ENCODE measurements around the gene HOXC11.

HOXC11 gene

DNA sequence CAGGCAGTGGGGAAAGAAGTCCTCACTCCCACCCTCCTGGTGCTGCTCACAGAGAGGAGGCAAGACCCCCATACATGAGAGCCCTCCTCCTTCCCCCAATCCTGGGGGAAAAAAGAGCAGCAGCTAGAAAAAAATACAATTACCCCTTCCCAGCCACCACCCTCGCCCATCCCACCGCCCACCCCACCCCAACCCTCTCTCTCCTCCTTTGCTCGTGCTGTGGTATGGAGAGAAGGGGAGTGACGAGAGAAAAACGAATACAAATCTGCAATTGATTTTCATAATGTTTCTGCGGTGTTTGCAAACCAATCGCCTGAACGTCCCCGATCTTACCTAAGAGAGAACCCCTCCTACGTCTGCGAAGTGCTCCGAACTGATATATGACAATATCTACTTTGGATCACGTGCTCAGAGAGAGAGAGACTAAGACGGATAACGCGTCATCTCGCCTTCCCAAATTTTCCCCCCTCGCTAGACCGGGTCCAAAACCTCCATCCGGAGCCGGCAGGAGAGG lies at the start of gene HOXC11:
Gene HOXC11, plus strand, starts transcription at position 405 of the 514 bp plus-strand sequence. CDS start 116 bp downstream, outside the sequence.
- no peak for ATAC-seq
- peak within 1 kb of the TSS; percentile 53 for H3K4me3 Mint-ChIP-seq
- DNase-seq: no peak
- peaks cover 14% of the 10 kb centered on the region for H3K4me1 Mint-ChIP-seq
- H3K27me3 Mint-ChIP-seq: peaks cover 88% of the 10 kb centered on the region
- no peaks in the 10 kb centered on the region for H3K9me3 Mint-ChIP-seq
- H3K27ac Mint-ChIP-seq: no peak within 1 kb of the TSS
- peaks cover 3% of the 10 kb centered on the region for H3K36me3 Mint-ChIP-seq (ENCODE audit: low read depth)

DNA sequence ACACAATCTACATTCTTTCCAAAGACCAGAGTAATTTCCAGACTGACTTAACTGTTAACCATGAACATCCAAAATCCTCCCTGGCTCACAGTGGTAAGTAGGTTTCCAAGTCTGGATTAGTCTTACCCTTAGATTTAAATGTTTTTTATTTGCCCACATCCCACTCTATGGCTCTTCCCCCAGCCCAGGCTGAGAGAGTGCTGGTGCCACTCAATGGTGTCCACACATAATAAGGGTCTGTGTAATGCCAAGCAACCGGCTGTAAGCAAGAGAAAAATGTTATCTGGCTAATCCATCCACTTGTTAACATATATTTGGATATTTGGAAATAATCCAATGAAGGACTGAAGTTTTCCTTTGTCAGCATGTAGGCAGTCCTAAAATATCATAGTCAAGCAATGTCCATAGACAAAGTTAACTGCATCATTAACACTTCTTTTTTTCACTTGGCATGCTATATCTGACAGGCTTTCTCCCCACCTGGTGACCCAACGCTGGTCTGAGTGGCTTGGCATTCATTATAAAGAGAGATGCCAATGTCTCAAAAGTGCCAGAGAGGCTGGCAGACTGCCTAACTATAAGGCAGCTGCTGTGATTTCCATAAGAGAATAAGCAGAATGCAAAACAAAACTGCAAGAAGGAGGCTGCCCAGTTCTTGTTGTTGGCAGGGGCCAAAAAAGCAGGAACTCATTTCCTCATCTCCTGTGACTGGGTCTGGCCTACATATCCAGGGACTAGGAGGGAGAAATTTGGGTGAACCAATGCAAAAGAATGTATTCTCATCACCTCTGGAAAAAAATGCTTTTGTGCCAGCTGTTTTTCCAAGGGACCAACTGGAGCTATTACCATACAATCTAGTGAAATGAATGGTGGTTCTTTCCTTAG lies 48.2 kb upstream of the HOXC11 start:
- Mint-ChIP-seq H3K27me3 (peaks cover 92% of the 10 kb centered on the region), H3K4me1 (peaks cover 3% of the 10 kb centered on the region)
- ATAC-seq: no peak

DNA sequence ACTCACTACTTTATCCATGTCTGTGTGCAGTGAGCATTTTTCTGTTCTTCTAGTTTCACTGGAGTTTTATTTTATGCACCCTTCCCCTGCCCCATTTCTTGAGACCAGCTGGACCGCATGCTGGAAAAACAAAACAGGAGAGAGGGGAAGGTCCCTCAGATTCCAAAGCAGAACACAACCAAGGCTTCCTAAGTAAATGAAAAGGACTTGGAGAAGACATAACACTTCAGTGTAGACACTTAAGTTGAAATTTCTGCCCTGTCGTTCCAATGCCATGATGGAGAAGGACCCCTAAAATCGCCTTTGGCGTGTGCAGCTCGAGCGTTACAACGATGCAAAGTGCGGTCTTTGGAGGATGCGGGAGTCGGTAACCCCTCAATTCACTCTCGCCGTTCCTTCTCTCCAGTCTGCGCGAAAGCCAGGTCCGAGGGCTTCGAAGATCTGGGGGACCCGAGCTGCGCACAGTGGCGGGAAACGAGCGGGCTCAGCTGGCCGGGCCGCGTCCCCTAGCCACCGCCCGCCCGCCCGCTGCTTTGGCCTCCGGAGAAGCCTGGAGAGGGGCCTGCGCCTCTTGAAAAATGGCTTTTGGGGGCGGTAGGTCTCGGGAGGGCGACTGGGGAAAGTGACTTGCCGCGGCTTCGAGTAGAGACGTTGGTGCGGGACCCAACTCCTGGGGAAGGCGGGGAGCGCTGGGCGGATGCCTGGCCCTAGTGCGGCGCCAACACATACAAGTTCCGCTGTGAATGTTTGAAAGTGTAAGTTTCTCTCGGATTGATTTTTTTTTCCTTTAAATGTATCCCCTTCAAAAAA lies 45.5 kb upstream of the HOXC11 start:
- peaks cover 3% of the 10 kb centered on the region for H3K4me1 Mint-ChIP-seq
- H3K9me3 Mint-ChIP-seq: peaks cover 5% of the 10 kb centered on the region
- no peak for ATAC-seq
- peaks cover 91% of the 10 kb centered on the region for H3K27me3 Mint-ChIP-seq
- H3K27ac Mint-ChIP-seq: no peak overlapping the region
- no peak overlapping the region for H3K4me3 Mint-ChIP-seq
- H3K36me3 Mint-ChIP-seq (ENCODE audit: low read depth): peaks cover 3% of the 10 kb centered on the region
- DNase-seq: no peak

More for the DNA sequence above, 48.2 kb upstream of the HOXC11 start:
- H3K4me3 Mint-ChIP-seq: no peak overlapping the region
- peaks cover 5% of the 10 kb centered on the region for H3K9me3 Mint-ChIP-seq
- DNase-seq: no peak
- no peak overlapping the region for H3K27ac Mint-ChIP-seq
- peaks cover 3% of the 10 kb centered on the region for H3K36me3 Mint-ChIP-seq (ENCODE audit: low read depth)

- Mint-ChIP-seq H3K27me3 (peaks cover 90% of the 10 kb centered on the region), H3K36me3 (ENCODE audit: low read depth) (peaks cover 3% of the 10 kb centered on the region)
These were observed 44.7 kb upstream of the HOXC11 start for GRCh38 chr12:53928054-53928835.

GRCh38 chr12:53929527-53929926 lies 43.4 kb upstream of the HOXC11 start:
- peaks cover 3% of the 10 kb centered on the region for H3K4me1 Mint-ChIP-seq
- no peak overlapping the region for H3K27ac Mint-ChIP-seq
- H3K36me3 Mint-ChIP-seq (ENCODE audit: low read depth): peaks cover 3% of the 10 kb centered on the region
- peaks cover 92% of the 10 kb centered on the region for H3K27me3 Mint-ChIP-seq
- DNase-seq (no peak), ATAC-seq (no peak)
- H3K9me3 Mint-ChIP-seq: peaks cover 5% of the 10 kb centered on the region
- H3K4me3 Mint-ChIP-seq: no peak overlapping the region

More at GRCh38 chr12:53928054-53928835, 44.7 kb upstream of the HOXC11 start:
- DNase-seq (no peak), ATAC-seq (no peak)
- Mint-ChIP-seq H3K4me1 (peaks cover 3% of the 10 kb centered on the region), H3K4me3 (peak overlapping the region; percentile 8), H3K9me3 (peaks cover 5% of the 10 kb centered on the region), H3K27ac (no peak overlapping the region)

GRCh38 chr12:53930591-53931255 lies 42.2 kb upstream of the HOXC11 start:
- no peak for ATAC-seq
- Mint-ChIP-seq H3K36me3 (ENCODE audit: low read depth) (peaks cover 3% of the 10 kb centered on the region), H3K9me3 (peaks cover 5% of the 10 kb centered on the region)

GRCh38 chr12:53931844-53932581 lies 40.9 kb upstream of the HOXC11 start:
- Mint-ChIP-seq H3K27me3 (peaks cover 91% of the 10 kb centered on the region), H3K4me1 (peaks cover 10% of the 10 kb centered on the region), H3K27ac (no peak overlapping the region), H3K36me3 (ENCODE audit: low read depth) (peaks cover 3% of the 10 kb centered on the region), H3K4me3 (no peak overlapping the region), H3K9me3 (peaks cover 5% of the 10 kb centered on the region)
- DNase-seq: no peak
- ATAC-seq: no peak

More at GRCh38 chr12:53930591-53931255, 42.2 kb upstream of the HOXC11 start:
- Mint-ChIP-seq H3K27me3 (peaks cover 92% of the 10 kb centered on the region), H3K27ac (no peak overlapping the region), H3K4me1 (peaks cover 8% of the 10 kb centered on the region), H3K4me3 (no peak overlapping the region)
- DNase-seq: no peak

- H3K27me3 Mint-ChIP-seq: peaks cover 93% of the 10 kb centered on the region
- H3K4me1 Mint-ChIP-seq: peaks cover 8% of the 10 kb centered on the region
- ATAC-seq (no peak), DNase-seq (no peak)
- peaks cover 5% of the 10 kb centered on the region for H3K9me3 Mint-ChIP-seq
- H3K27ac Mint-ChIP-seq: no peak overlapping the region
- H3K36me3 Mint-ChIP-seq (ENCODE audit: low read depth): peaks cover 3% of the 10 kb centered on the region
- H3K4me3 Mint-ChIP-seq: no peak overlapping the region
These were observed 40.0 kb upstream of the HOXC11 start for GRCh38 chr12:53932915-53933314.

DNA sequence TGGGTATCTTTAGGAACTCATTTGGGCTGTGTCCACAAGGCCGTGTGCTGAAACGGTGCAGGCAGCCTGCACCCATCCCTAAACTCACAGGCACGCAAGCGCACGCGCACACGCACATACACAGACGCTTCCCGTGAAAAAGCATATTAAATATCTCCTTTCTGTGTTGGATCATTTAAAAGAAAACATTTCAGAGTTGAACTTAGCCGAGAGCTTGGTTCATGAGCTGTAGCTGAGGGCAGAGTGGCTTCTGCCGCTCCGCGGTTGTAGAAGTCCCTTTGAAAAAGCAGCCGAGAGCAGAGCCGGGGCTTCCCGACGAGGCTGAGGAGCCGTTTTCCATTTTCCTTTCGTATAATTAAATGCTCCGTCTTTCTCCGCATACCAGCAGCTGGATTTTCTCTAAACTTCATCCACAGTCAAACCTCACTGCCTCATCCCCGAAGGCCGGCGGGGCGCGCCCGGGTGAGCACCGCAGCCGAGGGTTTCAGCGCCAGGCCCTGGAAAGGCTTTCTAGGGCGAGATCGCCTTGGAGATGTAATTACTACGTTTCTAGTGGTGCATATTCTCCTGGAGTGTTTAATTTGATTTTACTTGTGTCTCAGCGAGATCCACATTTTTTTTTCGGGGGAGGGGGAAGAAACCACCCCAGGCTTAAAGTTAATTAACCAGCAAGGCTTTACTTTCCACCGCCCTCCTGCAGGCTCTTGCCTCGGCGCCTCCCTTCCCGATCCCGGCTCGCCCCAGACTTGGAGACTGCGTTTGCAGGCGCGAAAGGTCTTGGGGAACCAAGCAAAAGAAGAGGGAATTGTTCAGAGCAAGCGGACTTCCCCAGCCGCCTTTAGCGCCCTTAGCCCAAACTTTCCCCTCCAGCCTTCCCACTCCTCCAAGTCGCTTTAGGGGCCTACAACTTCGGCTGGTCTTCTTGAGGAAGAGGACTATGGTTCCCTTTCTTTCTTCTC lies 37.3 kb upstream of the HOXC11 start:
- peak overlapping the region; percentile 17 for H3K4me3 Mint-ChIP-seq

DNA sequence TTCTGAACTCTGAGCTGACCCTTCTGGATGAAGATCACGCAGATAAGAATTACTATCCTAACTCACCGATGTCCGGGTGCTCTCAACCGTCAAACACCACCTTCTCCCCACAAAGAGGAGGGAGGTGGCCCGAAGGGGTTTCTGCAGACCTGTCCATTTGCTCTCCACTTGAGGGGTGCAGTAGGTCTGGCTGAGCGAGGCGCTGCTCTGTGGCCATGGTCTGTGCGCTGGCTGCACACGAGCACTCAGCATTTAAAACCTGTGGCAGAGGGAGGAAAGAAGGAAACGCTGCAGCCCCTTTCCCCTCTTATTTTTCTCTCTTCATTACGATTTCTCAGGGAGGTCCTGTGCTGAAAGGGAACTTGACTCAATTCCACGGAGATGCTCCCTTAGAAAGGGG lies 35.8 kb upstream of the HOXC11 start:
- no peaks in the 10 kb centered on the region for H3K36me3 Mint-ChIP-seq (ENCODE audit: low read depth)

More for the DNA sequence above, 37.3 kb upstream of the HOXC11 start:
- Mint-ChIP-seq H3K27me3 (peaks cover 89% of the 10 kb centered on the region), H3K36me3 (ENCODE audit: low read depth) (no peaks in the 10 kb centered on the region), H3K9me3 (no peaks in the 10 kb centered on the region), H3K4me1 (peaks cover 7% of the 10 kb centered on the region), H3K27ac (no peak overlapping the region)
- no peak for ATAC-seq
- no peak for DNase-seq

GRCh38 chr12:53937596-53938325 lies 35.2 kb upstream of the HOXC11 start:
- Mint-ChIP-seq H3K4me3 (no peak overlapping the region), H3K36me3 (ENCODE audit: low read depth) (no peaks in the 10 kb centered on the region), H3K27me3 (peaks cover 89% of the 10 kb centered on the region), H3K9me3 (no peaks in the 10 kb centered on the region), H3K4me1 (peaks cover 7% of the 10 kb centered on the region), H3K27ac (no peak overlapping the region)
- no peak for ATAC-seq
- no peak for DNase-seq

More for the DNA sequence above, 35.8 kb upstream of the HOXC11 start:
- peaks cover 89% of the 10 kb centered on the region for H3K27me3 Mint-ChIP-seq
- H3K4me3 Mint-ChIP-seq: no peak overlapping the region
- no peak for ATAC-seq
- no peak overlapping the region for H3K27ac Mint-ChIP-seq
- peaks cover 7% of the 10 kb centered on the region for H3K4me1 Mint-ChIP-seq
- no peaks in the 10 kb centered on the region for H3K9me3 Mint-ChIP-seq
- DNase-seq: no peak

All from activated naive CD8-positive, alpha-beta T cell treated with anti-CD3 and anti-CD28 coated beads, Interleukin-2, amount 50 U/mL, for 24 hours (primary cell).